GM12873 (cell line): Measurements from ENCODE around the gene ADI1.

ENCODE experiments used
- TF ChIP-seq, protein P1 (sequence below): IDR thresholded peaks from 2 replicates; pipeline ENCODE4 v1.5.1; 2012; ENCODE audit warnings: low read depth, mild to moderate bottlenecking, moderate library complexity, low read length, control low read depth; ENCODE audit not compliant: insufficient read depth; ENCODE audit errors: missing control alignments

The ADI1 gene

DNA sequence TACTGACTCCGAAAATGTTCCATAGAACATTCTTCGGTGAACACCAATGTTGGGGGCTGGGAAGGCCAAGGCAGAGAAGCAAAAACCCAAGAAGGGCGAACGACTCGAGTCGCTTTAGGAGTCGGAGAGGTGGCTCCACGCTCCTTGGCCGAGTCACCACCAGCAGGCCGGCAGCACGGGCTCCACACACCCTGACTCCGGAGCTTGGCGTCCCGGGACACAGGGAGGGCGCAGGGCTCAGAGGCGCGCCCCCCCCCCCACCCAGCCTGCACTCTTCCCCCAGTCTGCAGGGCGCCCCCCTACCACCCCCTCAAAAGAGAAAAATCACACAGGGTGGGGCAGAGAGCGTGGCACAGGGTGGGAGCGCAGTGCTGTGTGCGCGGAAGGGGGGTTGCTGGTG, 7.5 kb upstream of the ADI1 start:
- TF ChIP-seq, protein P1, sequence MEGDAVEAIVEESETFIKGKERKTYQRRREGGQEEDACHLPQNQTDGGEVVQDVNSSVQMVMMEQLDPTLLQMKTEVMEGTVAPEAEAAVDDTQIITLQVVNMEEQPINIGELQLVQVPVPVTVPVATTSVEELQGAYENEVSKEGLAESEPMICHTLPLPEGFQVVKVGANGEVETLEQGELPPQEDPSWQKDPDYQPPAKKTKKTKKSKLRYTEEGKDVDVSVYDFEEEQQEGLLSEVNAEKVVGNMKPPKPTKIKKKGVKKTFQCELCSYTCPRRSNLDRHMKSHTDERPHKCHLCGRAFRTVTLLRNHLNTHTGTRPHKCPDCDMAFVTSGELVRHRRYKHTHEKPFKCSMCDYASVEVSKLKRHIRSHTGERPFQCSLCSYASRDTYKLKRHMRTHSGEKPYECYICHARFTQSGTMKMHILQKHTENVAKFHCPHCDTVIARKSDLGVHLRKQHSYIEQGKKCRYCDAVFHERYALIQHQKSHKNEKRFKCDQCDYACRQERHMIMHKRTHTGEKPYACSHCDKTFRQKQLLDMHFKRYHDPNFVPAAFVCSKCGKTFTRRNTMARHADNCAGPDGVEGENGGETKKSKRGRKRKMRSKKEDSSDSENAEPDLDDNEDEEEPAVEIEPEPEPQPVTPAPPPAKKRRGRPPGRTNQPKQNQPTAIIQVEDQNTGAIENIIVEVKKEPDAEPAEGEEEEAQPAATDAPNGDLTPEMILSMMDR, result no peak

DNA sequence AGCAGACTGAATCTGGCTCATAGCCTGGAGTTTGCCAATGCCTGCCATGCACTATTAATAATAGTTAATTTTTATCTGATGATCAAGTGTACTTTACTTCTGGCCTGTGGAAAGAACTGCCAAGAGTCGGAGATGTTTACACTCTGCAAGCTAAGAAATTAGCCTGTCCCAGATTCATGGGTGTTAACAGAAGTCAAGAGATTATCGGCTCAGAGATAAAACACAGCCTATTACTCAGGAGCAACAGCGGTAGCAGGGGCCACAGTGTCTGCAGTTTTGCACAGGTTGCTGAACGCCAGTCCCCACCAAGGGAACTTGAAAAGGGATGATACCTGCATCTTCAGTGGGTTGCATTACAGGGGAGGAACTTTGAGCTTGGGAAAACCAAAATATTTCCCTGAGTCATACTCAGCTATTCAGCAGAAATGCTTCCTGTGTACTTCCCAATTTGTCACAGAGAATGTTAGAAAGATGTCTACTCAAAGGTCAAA, 4.3 kb upstream of the ADI1 start:
- TF ChIP-seq, protein P1, result no peak

DNA sequence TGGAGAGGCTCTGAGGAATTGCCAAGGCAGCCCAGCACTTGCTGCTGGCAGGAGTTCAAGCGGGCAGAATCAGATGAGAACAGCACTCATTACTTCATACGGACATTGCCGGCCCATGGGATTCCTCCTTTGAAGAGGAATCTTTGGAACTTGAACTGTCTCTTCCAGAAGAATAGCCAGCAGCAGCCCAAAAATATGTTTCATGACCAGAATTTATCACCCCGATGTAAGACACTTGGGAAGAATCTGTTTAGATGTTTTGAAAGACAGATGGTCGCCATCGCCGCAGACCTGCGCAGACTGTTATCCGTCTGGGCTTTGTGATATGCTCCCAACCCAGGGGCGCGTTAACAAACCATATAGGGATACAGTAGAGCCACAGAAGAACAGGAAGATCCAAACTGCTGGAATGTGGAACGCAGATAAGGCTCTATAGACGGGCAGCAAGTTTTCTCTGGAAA, 3.7 kb upstream of the ADI1 start:
- TF ChIP-seq, protein P1, result no peak

DNA sequence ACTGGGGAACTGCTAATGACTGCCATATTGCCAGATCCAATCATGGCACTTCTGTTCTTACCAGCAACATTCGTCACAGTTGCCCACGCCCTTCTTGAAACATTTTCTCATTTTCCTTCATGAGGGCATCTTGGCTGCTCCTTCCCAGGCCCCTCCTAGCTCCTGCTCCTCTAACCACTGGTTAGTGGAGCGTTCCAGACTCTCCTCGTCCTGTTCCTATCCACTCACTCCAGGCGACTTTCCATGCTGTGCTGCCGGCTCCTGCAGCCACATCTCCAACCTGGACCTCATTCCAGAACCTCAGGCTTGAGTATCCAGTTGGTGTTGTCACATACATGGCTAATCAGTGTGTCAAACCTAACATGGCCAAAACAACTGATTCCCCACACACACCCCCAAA, 1.3 kb upstream of the ADI1 start:
- TF ChIP-seq, protein P1, result no peak

DNA sequence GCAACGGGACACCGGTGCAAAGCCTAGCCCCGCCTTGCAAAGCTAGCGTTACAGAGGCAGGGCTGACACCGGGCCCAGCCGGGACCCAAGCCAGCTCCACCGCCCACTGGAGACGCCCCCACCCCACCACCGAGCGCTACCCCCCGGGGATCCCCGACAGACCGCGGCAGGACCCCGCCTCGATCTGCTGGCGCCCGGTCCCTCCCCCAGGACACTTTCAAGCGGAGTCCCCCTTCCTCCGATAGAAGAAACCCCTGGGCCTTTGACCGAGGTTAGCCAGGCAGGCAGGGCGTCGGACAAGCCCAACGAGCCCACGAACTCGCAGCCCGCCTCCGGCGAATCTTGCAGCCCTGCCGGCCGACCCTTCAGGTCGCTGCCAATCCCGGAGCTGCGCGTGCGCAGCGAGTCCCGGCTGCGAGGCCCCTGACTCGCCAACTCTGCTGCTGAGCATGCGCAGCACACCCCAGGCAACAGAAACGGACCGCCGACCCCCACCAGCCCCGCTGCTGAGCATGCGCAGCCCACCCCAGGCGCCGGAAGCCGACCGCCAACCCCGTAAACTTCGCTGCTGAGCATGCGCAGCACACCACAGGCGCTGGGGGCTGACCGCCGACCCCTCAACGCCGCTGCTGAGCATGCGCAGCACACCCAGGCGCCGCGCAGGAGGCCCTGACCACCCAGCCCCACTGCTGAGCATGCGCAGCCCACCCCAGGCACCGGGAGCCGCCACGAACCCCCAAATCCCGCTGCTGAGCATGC, 656 bp downstream of the ADI1 start:
- TF ChIP-seq, protein P1, result no peak

DNA sequence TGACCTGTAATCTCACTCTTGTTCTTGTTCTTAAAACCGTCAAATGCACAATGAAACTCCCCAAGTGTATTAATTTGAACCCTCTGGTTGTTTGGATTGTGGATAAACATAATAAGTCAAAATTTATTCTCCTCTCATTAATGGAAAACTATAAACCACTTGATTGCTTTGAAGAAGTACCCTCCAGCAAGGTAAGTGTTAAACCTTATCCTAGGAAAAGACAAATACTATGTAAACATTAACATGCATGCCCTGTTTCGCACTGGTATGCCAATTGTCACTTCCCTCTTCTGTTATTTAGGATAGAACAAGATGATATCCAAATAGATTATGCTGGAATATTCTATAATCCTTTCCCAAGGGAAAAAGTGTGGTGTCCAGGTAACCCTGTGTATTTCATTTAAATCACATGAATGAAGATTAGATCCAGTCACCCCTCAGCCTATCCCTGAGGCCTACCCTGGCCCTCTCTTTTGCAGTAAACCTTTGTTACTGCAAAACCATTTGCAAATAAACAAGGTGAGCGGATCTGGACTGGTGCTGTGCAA, 1.3 kb downstream of the ADI1 start:
- TF ChIP-seq, protein P1, result no peak

DNA sequence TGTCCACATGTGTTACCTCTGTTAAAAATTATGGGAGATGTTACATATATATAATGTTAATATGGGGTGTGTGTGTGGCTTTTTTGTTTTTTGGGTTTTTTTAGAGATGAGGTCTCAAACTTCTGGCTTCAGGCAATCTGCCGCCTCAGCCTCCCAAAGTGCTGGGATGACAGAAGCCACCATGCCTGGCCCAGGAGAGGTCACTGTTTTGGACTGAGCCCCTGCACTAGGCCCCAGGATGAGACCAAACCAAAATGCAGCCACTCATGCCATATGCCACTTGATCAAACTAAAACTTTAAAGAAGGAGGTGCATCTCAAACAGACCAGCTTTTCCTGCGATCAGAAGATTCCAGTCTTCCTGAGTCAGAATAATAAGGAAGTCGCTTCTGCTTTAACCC, 2.5 kb downstream of the ADI1 start:
- TF ChIP-seq, protein P1, result no peak
